Mucosa of descending colon (tissue), 3 donors: ENCODE measurements around the gene PRPF38A. TPM values are rescaled to one million over a fixed set of nuclear protein-coding genes. Genes with fewer than 3 reads are reported as not detected.

Experiments
- ATAC-seq: fragments of 200-7000 bp; cut with Tn5 transposase; one replicate; pipeline ENCODE4 v1.9.1; 2020; ENCODE audit warnings: mild to moderate bottlenecking, moderate library complexity
- DNase-seq, 3 donors: peaks; one replicate each; pipeline ENCODE4 v3.0.0-alpha.2; 2020
- H3K36me3 ChIP-seq: fragments of 200-600 bp; one replicate; pipeline ENCODE4 v1.8.0; 2021; ENCODE audit warnings: low read depth, mild to moderate bottlenecking
- H3K4me1 ChIP-seq: fragments of 200-600 bp; one replicate; pipeline ENCODE4 v1.8.0; 2021; ENCODE audit warnings: low read depth, mild to moderate bottlenecking
- H3K4me3 ChIP-seq: fragments of 200-600 bp; one replicate; pipeline ENCODE4 v1.8.0; 2021; ENCODE audit warnings: mild to moderate bottlenecking
- H3K9me3 ChIP-seq: fragments of 200-600 bp; one replicate; pipeline ENCODE4 v1.8.0; 2021; ENCODE audit warnings: mild to moderate bottlenecking
- CTCF ChIP-seq: fragments of 200-600 bp; IDR thresholded peaks from one replicate; pipeline ENCODE4 v1.8.0; 2022; ENCODE audit warnings: antibody characterized with exemption, mild to moderate bottlenecking
- intact Hi-C, 2 donors: fragments of 100-400 bp; cut with DNase I in 1 of 2; cut with micrococcal nuclease in 1 of 2; formaldehyde crosslinking; loops; one replicate each; pipeline versions ENCODE4 v1.11.0 to v1.11.1; 2022; cut with DNase I, micrococcal nuclease
- total RNA-seq, 3 donors: library from RNA; stranded (reverse); fragmentation: NEBNext Ultra II Directional in 2 of 3; extraction: Animal tissue kit (Norgen Biotek cat#: 25700) in 2 of 3; gene quantifications; one replicate each; pipeline versions ENCODE4 v1.2.1 to v1.2.4, GENCODE V29; 2021 to 2023
- donor health status: DM: no; HTN: no; CAD: no; lungs with moderate emphysema.
- donor health status: DM: no; HTN: no; CAD: no.
- donor health status: DM: no; HTN: yes; CAD: no.

PRPF38A gene
- total RNA-seq, 3 donors from 2014 or later: 44.9 to 58.2 (median 45.2) TPM

- DNase-seq (no peak), ATAC-seq (no peak)
- TF ChIP-seq CTCF: no peak
- intact Hi-C loops: no loop called here
- no peaks in the 10 kb centered on the region for H3K4me1 ChIP-seq
- H3K4me3 ChIP-seq: no peak overlapping the region
- no peaks in the 10 kb centered on the region for H3K36me3 ChIP-seq
- H3K9me3 ChIP-seq: no peaks in the 10 kb centered on the region
These were observed 40.1 kb downstream of the PRPF38A start for GRCh38 chr1:52444463-52444862.

DNA sequence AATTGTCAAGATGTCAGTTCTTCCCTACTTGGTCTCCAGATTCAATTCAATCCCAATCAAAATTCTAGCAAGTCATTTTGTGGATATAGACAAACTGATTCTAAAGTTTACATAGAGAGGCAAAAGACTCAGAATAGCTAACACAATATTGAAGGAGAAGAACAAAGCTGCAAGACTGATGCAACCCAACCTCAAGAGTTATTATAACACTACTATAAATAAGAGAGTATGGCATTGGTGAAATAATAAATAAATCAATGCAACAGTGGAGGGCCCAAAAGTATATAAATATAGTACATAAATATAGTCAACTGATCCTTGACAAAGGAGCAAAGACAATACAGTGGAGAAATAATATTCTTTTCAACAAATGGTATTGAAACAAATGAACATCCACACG lies 49.7 kb downstream of the PRPF38A start:
- no peak for TF ChIP-seq CTCF
- no peaks in the 10 kb centered on the region for H3K9me3 ChIP-seq
- DNase-seq (no peak), ATAC-seq (no peak)
- H3K4me1 ChIP-seq: no peaks in the 10 kb centered on the region
- H3K36me3 ChIP-seq: no peaks in the 10 kb centered on the region
- H3K4me3 ChIP-seq: no peak overlapping the region
- intact Hi-C loops: no loop called here

DNA sequence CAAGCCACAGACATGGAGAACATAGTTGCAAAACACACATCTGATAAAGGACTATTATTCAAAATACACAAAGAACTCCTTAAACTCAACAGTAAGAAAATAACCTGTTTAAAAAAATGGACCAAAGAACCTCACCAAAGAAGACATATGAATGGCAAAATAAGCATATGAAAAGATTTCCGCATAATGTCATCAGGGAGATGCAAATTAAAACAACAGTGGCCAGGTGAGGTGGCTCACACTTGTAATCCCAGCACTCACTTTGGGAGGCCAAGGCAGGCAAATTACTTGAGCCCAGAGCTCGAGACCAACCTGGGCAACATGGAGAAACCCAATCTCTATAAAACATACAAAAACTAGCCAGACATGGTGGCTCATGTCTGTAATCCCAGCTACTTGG lies 50.4 kb downstream of the PRPF38A start:
- no peak for TF ChIP-seq CTCF
- intact Hi-C loops: no loop called here

GRCh38 chr1:52455686-52456085 lies 51.3 kb downstream of the PRPF38A start:
- no peak for TF ChIP-seq CTCF

More for the DNA sequence above, 50.4 kb downstream of the PRPF38A start:
- ATAC-seq (no peak), DNase-seq (no peak)
- Histone ChIP-seq H3K36me3 (no peaks in the 10 kb centered on the region), H3K9me3 (no peaks in the 10 kb centered on the region), H3K4me3 (no peak overlapping the region), H3K4me1 (no peaks in the 10 kb centered on the region)

GRCh38 chr1:52460694-52461093 lies 56.3 kb downstream of the PRPF38A start:
- ATAC-seq (no peak), DNase-seq (no peak)
- H3K4me1 ChIP-seq: no peaks in the 10 kb centered on the region
- intact Hi-C loops: no loop called here
- TF ChIP-seq CTCF: no peak
- H3K36me3 ChIP-seq: no peaks in the 10 kb centered on the region
- H3K9me3 ChIP-seq: no peaks in the 10 kb centered on the region
- H3K4me3 ChIP-seq: no peak overlapping the region

More at GRCh38 chr1:52455686-52456085, 51.3 kb downstream of the PRPF38A start:
- Histone ChIP-seq H3K4me3 (no peak overlapping the region), H3K36me3 (no peaks in the 10 kb centered on the region), H3K4me1 (no peaks in the 10 kb centered on the region), H3K9me3 (no peaks in the 10 kb centered on the region)
- no peak for DNase-seq
- intact Hi-C loops: no loop called here
- no peak for ATAC-seq

GRCh38 chr1:52461821-52462220 lies 57.4 kb downstream of the PRPF38A start:
- Histone ChIP-seq H3K4me3 (no peak overlapping the region), H3K4me1 (no peaks in the 10 kb centered on the region), H3K36me3 (no peaks in the 10 kb centered on the region), H3K9me3 (no peaks in the 10 kb centered on the region)
- TF ChIP-seq CTCF: no peak
- intact Hi-C loops: no loop called here
- ATAC-seq (no peak), DNase-seq (no peak)
